ENCODE measurements around the gene CMSS1.
A peak's percentile ranks its signal among the peaks of the same experiment; 100 is the strongest.

The CMSS1 gene

DNA sequence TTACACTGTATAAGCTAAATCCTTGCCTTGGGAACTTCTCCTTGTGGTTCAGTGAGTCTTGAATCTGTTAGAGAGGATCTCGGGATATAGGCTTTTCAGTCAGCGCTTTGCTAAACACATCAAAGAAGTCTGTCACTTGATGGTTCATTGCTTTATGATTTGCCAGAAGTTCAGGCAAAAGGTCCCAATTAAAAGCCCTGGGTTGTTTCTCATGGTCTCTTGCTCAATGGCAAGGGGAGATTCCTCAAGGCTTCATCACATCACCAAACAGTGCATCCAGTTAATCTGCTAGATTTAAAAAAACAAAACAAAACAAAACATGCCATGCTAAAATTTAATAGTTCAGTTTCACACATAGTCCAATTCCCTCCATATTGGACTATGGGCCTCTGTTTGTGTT is 181.9 kb downstream of the CMSS1 start:
- peak; percentile 49 for DNase-seq (ENCODE audit: low read depth)
- no peak overlapping the region for H3K4me3 ChIP-seq (ENCODE audit: low read length)
- TF ChIP-seq, protein P1, sequence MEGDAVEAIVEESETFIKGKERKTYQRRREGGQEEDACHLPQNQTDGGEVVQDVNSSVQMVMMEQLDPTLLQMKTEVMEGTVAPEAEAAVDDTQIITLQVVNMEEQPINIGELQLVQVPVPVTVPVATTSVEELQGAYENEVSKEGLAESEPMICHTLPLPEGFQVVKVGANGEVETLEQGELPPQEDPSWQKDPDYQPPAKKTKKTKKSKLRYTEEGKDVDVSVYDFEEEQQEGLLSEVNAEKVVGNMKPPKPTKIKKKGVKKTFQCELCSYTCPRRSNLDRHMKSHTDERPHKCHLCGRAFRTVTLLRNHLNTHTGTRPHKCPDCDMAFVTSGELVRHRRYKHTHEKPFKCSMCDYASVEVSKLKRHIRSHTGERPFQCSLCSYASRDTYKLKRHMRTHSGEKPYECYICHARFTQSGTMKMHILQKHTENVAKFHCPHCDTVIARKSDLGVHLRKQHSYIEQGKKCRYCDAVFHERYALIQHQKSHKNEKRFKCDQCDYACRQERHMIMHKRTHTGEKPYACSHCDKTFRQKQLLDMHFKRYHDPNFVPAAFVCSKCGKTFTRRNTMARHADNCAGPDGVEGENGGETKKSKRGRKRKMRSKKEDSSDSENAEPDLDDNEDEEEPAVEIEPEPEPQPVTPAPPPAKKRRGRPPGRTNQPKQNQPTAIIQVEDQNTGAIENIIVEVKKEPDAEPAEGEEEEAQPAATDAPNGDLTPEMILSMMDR (conservative IDR thresholded peaks at IDR 0.05; ENCODE audit: low read depth, low read length) = no peak

DNA sequence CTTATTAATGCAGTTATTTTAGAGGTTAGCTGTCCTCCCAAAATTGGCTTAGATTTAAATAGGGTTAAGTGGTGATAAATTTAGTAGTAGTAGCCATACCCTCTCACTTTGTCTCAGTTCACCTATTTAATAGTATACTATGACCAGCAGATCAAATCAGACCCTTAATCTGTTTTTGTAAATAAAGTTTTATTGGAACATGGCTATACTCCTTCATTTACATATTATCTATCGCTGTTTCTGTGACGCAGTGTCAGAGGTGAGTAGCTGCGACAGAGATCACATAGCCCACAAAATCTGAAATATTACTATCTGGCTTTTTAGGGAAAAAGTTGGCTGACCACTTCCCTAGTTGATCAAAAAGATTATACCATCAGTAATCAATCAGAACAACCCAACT is 183.4 kb downstream of the CMSS1 start:
- DNase-seq (ENCODE audit: low read depth) = no peak
- TF ChIP-seq, protein P1 (conservative IDR thresholded peaks at IDR 0.05; ENCODE audit: low read depth, low read length) = no peak
- H3K4me3 ChIP-seq (ENCODE audit: low read length) = no peak overlapping the region

DNA sequence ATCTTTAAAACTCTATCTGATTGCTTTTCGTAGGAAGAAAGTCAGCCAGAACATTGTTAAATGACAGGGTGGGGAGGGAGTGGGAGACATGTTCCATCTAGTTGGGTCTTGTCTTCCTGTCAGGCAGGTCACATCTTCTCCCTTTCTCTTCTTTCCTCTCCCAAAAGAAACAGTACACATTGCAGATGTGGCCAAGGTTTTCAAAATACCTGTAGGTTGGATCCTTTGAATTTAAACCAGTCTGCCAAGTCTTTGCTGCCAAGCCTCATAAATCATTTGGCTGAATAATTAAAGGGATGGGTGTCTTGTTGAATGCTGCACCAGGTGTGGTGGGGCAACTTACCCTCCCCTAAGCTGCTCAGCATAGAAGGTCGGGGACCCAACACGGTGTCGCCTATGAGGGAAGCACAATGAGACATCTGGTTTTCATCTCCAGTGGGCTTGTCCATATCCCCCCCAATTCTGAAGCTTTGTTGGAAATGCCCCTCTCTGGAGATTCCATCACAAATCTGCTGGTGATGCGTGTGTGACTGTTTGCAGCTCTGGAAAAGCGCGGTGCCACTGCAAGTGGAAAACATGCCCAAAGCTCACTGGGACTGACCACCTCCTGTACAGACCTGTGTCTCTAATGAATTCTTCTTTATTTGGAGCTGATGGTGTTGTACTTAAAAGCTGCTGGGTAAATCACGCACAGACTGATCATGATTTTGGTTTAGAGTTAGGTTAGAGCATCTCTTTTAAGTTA is 184.0 kb downstream of the CMSS1 start:
- TF ChIP-seq, protein P1 (conservative IDR thresholded peaks at IDR 0.05; ENCODE audit: low read depth, low read length) = no peak
- no peak for DNase-seq (ENCODE audit: low read depth)
- no peak overlapping the region for H3K4me3 ChIP-seq (ENCODE audit: low read length)

DNA sequence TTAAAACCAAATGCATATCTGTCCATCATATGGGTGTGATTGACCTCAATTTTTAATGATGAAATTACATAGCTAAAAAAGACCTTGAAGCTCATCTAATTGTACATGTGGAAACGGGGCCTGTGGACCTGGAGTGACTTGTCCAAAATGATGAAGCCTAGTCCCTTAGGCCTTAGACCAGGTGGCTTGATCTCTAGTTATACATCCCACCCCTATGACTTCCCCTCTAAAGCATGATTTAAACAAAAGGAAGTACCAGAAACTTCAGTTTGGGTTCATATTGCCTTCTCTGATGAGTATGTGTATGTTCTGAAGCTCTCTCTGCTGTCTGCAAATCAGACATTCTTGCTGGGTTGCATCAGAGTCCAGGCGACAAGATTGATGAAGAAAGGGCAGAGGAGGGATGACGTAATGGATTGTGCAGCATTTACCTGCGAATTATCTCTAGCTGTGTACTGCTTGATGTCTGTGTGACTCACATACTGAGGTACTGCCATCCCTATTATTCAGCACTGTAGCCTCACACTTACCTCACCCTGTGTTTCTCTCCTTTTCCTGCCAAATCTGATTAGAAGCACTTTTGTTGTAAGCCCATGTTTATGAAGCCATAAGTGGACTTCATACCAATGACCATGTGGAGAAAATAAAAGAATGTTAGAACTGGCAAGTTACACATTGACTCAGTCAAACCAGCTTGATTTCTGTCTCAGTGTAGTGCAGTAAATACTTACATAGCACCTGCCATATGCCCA is 185.1 kb downstream of the CMSS1 start:
- TF ChIP-seq, protein P1 (conservative IDR thresholded peaks at IDR 0.05; ENCODE audit: low read depth, low read length) = no peak
- DNase-seq (ENCODE audit: low read depth) = peak; percentile 73
- H3K4me3 ChIP-seq (ENCODE audit: low read length) = no peak overlapping the region

DNA sequence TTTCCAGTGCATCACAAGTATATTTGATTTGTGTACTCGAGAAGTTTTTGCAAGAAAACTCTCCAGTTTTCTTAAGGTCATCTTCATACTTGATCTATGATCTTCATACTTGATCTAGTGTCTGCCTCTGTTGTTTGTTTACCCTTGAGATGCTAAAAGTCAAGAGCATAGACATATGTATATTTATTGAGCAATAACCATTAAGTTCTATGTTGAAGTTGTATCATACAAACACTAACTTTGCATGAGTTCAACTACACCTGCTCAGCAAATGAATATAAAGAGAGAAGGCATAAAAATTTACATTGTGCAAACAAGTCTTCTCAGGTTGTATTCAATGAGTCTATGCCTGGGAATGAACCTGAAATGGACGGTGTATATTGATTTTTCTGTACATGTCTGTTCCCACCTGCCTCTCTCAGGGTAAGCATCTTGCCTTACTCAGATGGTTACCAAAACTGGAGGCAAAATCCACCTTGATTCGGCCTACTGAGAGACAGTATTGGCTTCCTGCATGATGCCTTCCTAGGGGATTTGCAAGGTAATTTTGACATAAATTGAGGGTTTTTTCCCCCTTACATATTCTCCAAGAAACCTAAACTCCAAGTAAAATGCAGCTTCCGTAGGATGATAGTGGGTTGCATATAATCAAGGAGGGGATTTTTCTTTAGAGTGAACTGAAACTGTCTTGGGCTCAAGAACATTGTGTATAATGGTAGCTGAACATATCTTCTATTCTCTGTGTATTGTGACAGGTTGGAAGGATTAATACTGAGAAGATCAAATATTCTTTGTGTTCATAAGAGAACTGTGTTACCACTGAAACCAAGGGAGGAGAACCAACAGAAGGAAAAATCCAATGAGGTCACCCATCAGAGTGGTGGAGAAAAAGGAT is 186.2 kb downstream of the CMSS1 start:
- no peak for DNase-seq (ENCODE audit: low read depth)
- no peak overlapping the region for H3K4me3 ChIP-seq (ENCODE audit: low read length)
- TF ChIP-seq, protein P1 (conservative IDR thresholded peaks at IDR 0.05; ENCODE audit: low read depth, low read length) = no peak

DNA sequence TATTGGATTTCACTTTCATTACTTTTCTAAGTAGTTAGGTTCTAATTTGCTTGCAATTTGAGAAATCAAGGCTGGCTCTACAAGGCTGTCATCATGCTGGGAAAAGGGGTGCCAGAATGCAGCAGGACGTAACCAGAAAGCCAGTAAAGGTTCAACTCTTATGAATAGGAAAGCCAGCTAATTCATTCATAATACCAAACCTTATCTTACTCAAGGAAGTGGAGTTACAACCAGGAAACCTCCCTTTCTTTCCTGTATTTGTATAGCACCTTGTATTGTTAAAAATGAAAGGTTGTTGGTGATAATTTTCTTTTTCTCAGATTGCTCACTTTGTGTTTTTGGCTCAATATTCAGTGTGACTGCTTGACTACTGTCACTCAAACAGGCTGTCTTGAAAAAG is 187.3 kb downstream of the CMSS1 start:
- TF ChIP-seq, protein P1 (conservative IDR thresholded peaks at IDR 0.05; ENCODE audit: low read depth, low read length) = no peak
- no peak for DNase-seq (ENCODE audit: low read depth)
- H3K4me3 ChIP-seq (ENCODE audit: low read length) = no peak overlapping the region
